Jurkat, Clone E6-1 (cell line): Measurements from ENCODE around the gene HPS3. TPM values are rescaled to one million over a fixed set of nuclear protein-coding genes. Genes with fewer than 3 reads are reported as not detected.
"Not testable (repeated sequence)": the region's sequence is repeated elsewhere in the genome, so short reads cannot be mapped to it uniquely, and the experiment has no call there.

Experiments used
- DNase-seq: peaks from one replicate; pipeline ENCODE4 v3.0.0-alpha.2; 2011; ENCODE audit warnings: low read depth, low spot score
- H3K4me3 ChIP-seq: 2 replicates; pipeline ENCODE4 v1.5.1; 2011; ENCODE audit warnings: mild to moderate bottlenecking, low read length, control low read depth, moderate library complexity
- polyA plus RNA-seq: library from polyadenylated mRNA; unstranded; fragments of >200 nt; gene quantifications from one replicate; pipeline ENCODE4 v1.2.1, GENCODE V29; 2012; ENCODE audit warnings: missing spikeins; ENCODE audit not compliant: insufficient read length, insufficient read depth

Gene HPS3
- polyA plus RNA-seq: 24.1 TPM

- H3K4me3 ChIP-seq: peak within 1 kb of the TSS; percentile 93
- peak; percentile 61 for DNase-seq
Observed at GRCh38 chr3:149129326-149130205, at the start of gene HPS3. HPS3 (plus strand) TSS chr3:149129638; CDS start chr3:149129724, 86 bp downstream.

GRCh38 chr3:149080011-149080698 is 49.3 kb upstream of the HPS3 start:
- DNase-seq: no peak

GRCh38 chr3:149080699-149081091 is 48.7 kb upstream of the HPS3 start:
- no peak overlapping the region for H3K4me3 ChIP-seq
- DNase-seq: no peak

More at GRCh38 chr3:149080011-149080698, 49.3 kb upstream of the HPS3 start:
- H3K4me3 ChIP-seq: no peak overlapping the region

GRCh38 chr3:149081772-149082171 is 47.7 kb upstream of the HPS3 start:
- DNase-seq: no peak

GRCh38 chr3:149085828-149086231 is 43.6 kb upstream of the HPS3 start:
- DNase-seq: peak; percentile 39
- peak overlapping the region; percentile 89 for H3K4me3 ChIP-seq

More at GRCh38 chr3:149081772-149082171, 47.7 kb upstream of the HPS3 start:
- no peak overlapping the region for H3K4me3 ChIP-seq

GRCh38 chr3:149086232-149086988 is 43.0 kb upstream of the HPS3 start, which contains the start of gene HLTF:
HLTF (minus strand) TSS chr3:149086533; CDS start chr3:149086336, 197 bp downstream.
- peak within 1 kb of the TSS; percentile 89 for H3K4me3 ChIP-seq
- DNase-seq: peak; percentile 98

GRCh38 chr3:149087208-149087607 is 42.2 kb upstream of the HPS3 start:
- H3K4me3 ChIP-seq: no peak overlapping the region
- DNase-seq: no peak

GRCh38 chr3:149089395-149089794 is 40.0 kb upstream of the HPS3 start:
- no peak for DNase-seq
- H3K4me3 ChIP-seq: no peak overlapping the region

- no peak for DNase-seq
- H3K4me3 ChIP-seq: no peak overlapping the region
Observed at GRCh38 chr3:149090461-149090860, 39.0 kb upstream of the HPS3 start.

- no peak overlapping the region for H3K4me3 ChIP-seq
- DNase-seq: no peak
Observed at GRCh38 chr3:149090907-149091306, 38.5 kb upstream of the HPS3 start.

- no peak for DNase-seq
- H3K4me3 ChIP-seq: no peak overlapping the region
Observed at GRCh38 chr3:149091983-149092382, 37.5 kb upstream of the HPS3 start.

GRCh38 chr3:149095487-149095886 is 34.0 kb upstream of the HPS3 start:
- DNase-seq: no peak

GRCh38 chr3:149097987-149098386 is 31.5 kb upstream of the HPS3 start:
- DNase-seq, H3K4me3 ChIP-seq: not testable (repeated sequence)

More at GRCh38 chr3:149095487-149095886, 34.0 kb upstream of the HPS3 start:
- no peak overlapping the region for H3K4me3 ChIP-seq

GRCh38 chr3:149101154-149101553 is 28.3 kb upstream of the HPS3 start:
- no peak overlapping the region for H3K4me3 ChIP-seq
- no peak for DNase-seq

- no peak for DNase-seq
- H3K4me3 ChIP-seq: no peak overlapping the region
Observed at GRCh38 chr3:149101641-149102040, 27.8 kb upstream of the HPS3 start.

GRCh38 chr3:149104484-149104883 is 25.0 kb upstream of the HPS3 start:
- no peak for DNase-seq
- H3K4me3 ChIP-seq: no peak overlapping the region

GRCh38 chr3:149114458-149114857 is 15.0 kb upstream of the HPS3 start:
- no peak overlapping the region for H3K4me3 ChIP-seq
- DNase-seq: no peak

GRCh38 chr3:149115114-149115513 is 14.3 kb upstream of the HPS3 start:
- no peak for DNase-seq
- H3K4me3 ChIP-seq: no peak overlapping the region

GRCh38 chr3:149118724-149119123 is 10.7 kb upstream of the HPS3 start:
- no peak overlapping the region for H3K4me3 ChIP-seq
- DNase-seq: no peak
